NB4 (cell line): ENCODE measurements around the gene HILPDA.

ENCODE experiments used
- DNase-seq: peaks from one replicate; pipeline ENCODE4 v3.0.0; 2010; ENCODE audit warnings: low read depth
- H3K4me3 ChIP-seq: one replicate; pipeline ENCODE4 v1.5.1; 2011; ENCODE audit warnings: mild to moderate bottlenecking, low read depth, low read length, moderate library complexity
- MAX ChIP-seq: IDR thresholded peaks from 2 replicates; pipeline ENCODE4 v1.6.1; 2011; ENCODE audit warnings: low read depth, low read length
- MYC ChIP-seq: IDR thresholded peaks from 2 replicates; pipeline ENCODE4 v1.6.1; 2011; ENCODE audit warnings: low read depth, low read length
- POLR2A ChIP-seq: IDR thresholded peaks from 2 replicates; pipeline ENCODE4 v1.6.1; 2011; ENCODE audit warnings: mild to moderate bottlenecking; ENCODE audit not compliant: insufficient read length; ENCODE audit errors: extremely low read depth
- TF ChIP-seq, protein P1 (sequence below): IDR thresholded peaks from one replicate; pipeline ENCODE4 v1.5.1; 2012; ENCODE audit warnings: low read depth, low read length

HILPDA gene, protein sequence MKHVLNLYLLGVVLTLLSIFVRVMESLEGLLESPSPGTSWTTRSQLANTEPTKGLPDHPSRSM

DNA sequence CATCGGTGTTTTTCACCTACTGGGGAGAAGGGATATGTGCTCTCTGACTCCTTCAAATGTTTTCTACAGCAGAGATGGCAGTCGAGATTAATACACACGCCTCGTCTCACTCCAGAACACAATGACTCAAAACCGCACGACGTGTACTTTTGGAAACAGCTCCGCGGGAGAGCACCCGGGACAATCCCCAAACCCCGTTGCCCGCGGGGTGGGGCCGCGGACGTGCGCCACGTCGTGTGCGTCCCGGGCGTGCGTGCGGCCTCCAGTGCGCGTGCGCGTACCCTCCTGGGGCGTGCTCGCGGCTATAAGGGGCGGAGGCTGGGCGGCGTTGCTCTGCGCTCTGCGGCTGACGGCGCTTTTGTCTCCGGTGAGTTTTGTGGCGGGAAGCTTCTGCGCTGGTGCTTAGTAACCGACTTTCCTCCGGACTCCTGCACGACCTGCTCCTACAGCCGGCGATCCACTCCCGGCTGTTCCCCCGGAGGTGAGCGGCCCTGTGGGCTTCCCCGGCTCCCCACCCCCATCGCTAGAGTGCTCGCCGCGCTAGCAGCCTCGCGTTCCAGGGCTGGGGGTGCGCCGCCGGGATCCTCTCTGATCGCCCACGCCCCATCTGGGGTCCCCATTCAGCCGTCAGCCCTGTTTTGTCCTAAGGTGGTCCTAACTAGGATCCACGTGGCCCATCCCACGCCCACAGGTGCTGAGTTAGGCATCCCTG lies at the start of gene HILPDA:
Gene HILPDA (plus strand): TSS at position 336 of the 712 bp plus-strand sequence. CDS start 1,391 bp downstream, outside the sequence.
- DNase-seq: peak; percentile 98
- peak within 1 kb of the TSS; percentile 91 for H3K4me3 ChIP-seq
- TF ChIP-seq, protein P1, sequence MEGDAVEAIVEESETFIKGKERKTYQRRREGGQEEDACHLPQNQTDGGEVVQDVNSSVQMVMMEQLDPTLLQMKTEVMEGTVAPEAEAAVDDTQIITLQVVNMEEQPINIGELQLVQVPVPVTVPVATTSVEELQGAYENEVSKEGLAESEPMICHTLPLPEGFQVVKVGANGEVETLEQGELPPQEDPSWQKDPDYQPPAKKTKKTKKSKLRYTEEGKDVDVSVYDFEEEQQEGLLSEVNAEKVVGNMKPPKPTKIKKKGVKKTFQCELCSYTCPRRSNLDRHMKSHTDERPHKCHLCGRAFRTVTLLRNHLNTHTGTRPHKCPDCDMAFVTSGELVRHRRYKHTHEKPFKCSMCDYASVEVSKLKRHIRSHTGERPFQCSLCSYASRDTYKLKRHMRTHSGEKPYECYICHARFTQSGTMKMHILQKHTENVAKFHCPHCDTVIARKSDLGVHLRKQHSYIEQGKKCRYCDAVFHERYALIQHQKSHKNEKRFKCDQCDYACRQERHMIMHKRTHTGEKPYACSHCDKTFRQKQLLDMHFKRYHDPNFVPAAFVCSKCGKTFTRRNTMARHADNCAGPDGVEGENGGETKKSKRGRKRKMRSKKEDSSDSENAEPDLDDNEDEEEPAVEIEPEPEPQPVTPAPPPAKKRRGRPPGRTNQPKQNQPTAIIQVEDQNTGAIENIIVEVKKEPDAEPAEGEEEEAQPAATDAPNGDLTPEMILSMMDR: no peak
- TF ChIP-seq POLR2A (peak; percentile 93), MYC (peak; percentile 51), MAX (peak; percentile 73)

GRCh38 chr7:128406314-128407232 lies 49.1 kb upstream of the HILPDA start:
- peak; percentile 71 for DNase-seq
- H3K4me3 ChIP-seq: no peak overlapping the region
- TF ChIP-seq MAX (no peak), MYC (no peak), POLR2A (no peak)
- TF ChIP-seq, protein P1: no peak

GRCh38 chr7:128407233-128407589 lies 48.5 kb upstream of the HILPDA start:
- TF ChIP-seq MAX (no peak), MYC (no peak), POLR2A (no peak)
- TF ChIP-seq, protein P1: no peak
- DNase-seq: peak; percentile 39
- H3K4me3 ChIP-seq: no peak overlapping the region

- H3K4me3 ChIP-seq: peak overlapping the region; percentile 76
- DNase-seq: peak; percentile 72
- no peak for TF ChIP-seq MYC
- TF ChIP-seq, protein P1: no peak
- no peak for TF ChIP-seq MAX
Measured at GRCh38 chr7:128407751-128408708, 47.6 kb upstream of the HILPDA start.

DNA sequence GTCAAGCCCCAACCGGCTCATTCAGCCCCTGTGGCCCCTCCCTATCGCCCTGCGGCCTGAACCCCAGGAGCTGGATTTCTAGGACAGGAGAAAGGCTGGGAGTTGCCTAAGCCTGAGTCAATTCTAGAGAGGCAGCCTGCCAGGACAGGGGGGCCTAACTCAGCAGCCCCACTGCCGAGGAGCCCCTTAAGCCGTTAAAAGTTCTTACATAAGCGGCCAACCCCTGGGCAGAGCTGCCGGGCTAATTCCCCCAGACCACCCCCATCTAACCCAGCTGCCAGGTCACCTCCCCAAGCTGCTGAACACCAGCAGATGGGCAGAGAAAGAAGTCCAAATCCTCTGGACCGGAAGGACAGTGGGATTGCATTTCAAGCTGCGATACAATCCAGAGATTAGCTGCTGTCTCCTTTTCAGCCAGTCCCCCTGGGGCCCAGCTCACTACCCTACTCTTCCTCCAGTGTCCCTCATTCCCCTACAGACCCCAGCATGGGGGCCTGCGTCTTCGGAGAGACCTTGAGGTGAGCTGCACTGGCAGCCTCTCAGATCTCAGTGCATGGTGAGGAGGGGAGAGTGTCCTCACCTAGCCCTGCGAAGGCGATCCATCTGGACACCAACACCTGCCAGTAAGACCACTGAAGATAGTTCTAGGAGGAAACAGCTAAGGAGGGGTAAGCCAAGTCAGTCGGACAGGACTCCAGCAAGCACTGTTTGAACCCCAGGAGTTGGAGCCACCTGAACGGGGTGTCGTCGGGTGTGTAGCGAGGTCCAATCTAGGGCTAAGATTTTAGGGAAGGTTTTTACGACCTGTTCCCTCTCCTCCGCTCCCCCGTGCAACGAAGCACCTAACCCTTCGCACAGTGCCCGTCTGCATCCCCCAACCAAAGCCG lies 46.7 kb upstream of the HILPDA start:
- TF ChIP-seq POLR2A: no peak
- TF ChIP-seq, protein P1: no peak
- 0 out of 2 replicates have a peak, but pooled peaks have one; percentile 16 for TF ChIP-seq MYC
- H3K4me3 ChIP-seq: peak overlapping the region; percentile 76
- DNase-seq: peak; percentile 84
